ENCODE measurements around the gene SOCS1.

The SOCS1 gene

DNA sequence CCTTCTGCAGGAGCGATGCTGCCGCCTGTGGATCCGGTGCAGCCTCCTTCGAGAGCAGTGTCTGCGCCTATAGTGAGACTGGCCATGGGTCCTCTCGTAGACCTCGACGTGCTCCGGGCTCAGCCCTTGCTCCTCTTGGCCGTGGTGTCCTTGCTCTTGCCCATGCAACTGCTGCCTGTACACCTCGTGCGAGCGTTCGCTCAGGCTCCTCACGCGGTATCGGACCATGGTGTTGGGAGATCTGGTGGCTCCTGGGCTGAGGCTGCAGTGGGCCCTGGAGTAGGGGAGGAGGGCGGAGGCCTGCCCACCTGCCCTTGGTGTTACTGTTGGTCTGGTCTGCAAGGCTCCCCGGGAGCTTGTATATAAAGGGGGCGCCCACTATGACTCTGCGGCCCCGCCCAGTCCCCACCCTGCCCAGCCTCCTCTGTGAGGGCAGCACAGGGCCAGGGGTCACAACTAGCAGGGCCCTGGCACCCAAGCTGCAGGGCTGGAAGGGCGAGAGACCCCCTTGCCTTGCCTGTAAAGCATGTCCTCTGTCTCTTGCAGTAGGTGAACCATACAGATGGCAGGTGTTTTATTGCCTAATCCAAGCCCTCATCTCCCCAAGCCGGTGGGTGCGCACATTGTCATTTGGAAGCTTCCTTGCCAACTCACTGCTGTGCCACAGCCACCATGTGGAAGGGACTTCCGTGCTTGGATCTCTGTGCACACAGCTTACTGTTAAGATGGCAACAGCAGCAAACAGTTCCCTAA is 20.3 kb upstream of the SOCS1 start, which contains the start of gene PRM2:
TSS of gene PRM2 (minus strand) at position 338 of the 753 bp plus-strand sequence. CDS start at position 228, 110 bp downstream.
- Mint-ChIP-seq H3K4me1 (peaks cover 4% of the 10 kb centered on the region), H3K27me3 (peaks cover 2% of the 10 kb centered on the region), H3K36me3 (no peaks in the 10 kb centered on the region), H3K9me3 (no peaks in the 10 kb centered on the region), H3K4me3 (no peak within 1 kb of the TSS), H3K27ac (no peak within 1 kb of the TSS)
- DNase-seq (ENCODE audit: low spot score in 2 of 2) (no peak), ATAC-seq (ENCODE audit: low read depth) (no peak)

GRCh38 chr16:11274964-11275363 is 19.0 kb upstream of the SOCS1 start:
- peaks cover 2% of the 10 kb centered on the region for H3K27me3 Mint-ChIP-seq
- ATAC-seq (ENCODE audit: low read depth), result no peak

GRCh38 chr16:11273721-11274324 is 17.8 kb upstream of the SOCS1 start:
- no peaks in the 10 kb centered on the region for H3K36me3 Mint-ChIP-seq
- peaks cover 2% of the 10 kb centered on the region for H3K27me3 Mint-ChIP-seq
- no peaks in the 10 kb centered on the region for H3K9me3 Mint-ChIP-seq
- DNase-seq (ENCODE audit: low spot score in 2 of 2) (no peak), ATAC-seq (ENCODE audit: low read depth) (no peak)
- no peaks in the 10 kb centered on the region for H3K4me1 Mint-ChIP-seq
- H3K27ac Mint-ChIP-seq, result no peak overlapping the region
- no peak overlapping the region for H3K4me3 Mint-ChIP-seq

More at GRCh38 chr16:11274964-11275363, 19.0 kb upstream of the SOCS1 start:
- H3K9me3 Mint-ChIP-seq, result no peaks in the 10 kb centered on the region
- no peaks in the 10 kb centered on the region for H3K36me3 Mint-ChIP-seq
- peaks cover 4% of the 10 kb centered on the region for H3K4me1 Mint-ChIP-seq
- H3K27ac Mint-ChIP-seq, result no peak overlapping the region
- no peak overlapping the region for H3K4me3 Mint-ChIP-seq
- DNase-seq (ENCODE audit: low spot score in 2 of 2), result no peak

- H3K4me1 Mint-ChIP-seq, result no peaks in the 10 kb centered on the region
- H3K36me3 Mint-ChIP-seq, result no peaks in the 10 kb centered on the region
- ATAC-seq (ENCODE audit: low read depth) (no peak), DNase-seq (ENCODE audit: low spot score in 2 of 2) (no peak)
- H3K27ac Mint-ChIP-seq, result no peak within 1 kb of the TSS
- no peaks in the 10 kb centered on the region for H3K9me3 Mint-ChIP-seq
- peaks cover 2% of the 10 kb centered on the region for H3K27me3 Mint-ChIP-seq
- H3K4me3 Mint-ChIP-seq, result no peak within 1 kb of the TSS
Observed at GRCh38 chr16:11272921-11273720, 17.1 kb upstream of the SOCS1 start, which contains the start of gene PRM3. Gene PRM3 (minus strand): TSS chr16:11273629. CDS start chr16:11273595, 34 bp downstream.

DNA sequence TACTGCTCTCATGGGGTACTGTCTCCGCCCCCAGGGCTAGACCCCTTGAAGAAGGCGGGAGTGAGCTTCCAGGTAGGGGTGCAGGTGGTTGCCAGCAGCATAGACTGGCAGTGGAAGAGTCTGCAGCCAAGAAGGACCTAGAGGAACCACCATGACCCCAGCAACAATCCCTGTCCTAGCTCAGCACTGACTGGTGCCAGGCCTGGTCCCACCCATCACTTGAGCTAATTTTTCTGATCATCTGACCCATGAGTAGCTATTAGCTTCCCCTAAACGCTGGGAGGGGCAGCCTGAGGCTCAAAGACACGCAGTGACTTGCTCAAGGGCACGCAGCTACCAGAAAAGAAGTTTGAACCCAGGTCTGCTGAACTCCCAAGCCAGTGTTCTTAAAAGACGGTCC is 16.5 kb upstream of the SOCS1 start:
- H3K27ac Mint-ChIP-seq, result no peak overlapping the region
- peaks cover 2% of the 10 kb centered on the region for H3K27me3 Mint-ChIP-seq
- no peak for ATAC-seq (ENCODE audit: low read depth)

DNA sequence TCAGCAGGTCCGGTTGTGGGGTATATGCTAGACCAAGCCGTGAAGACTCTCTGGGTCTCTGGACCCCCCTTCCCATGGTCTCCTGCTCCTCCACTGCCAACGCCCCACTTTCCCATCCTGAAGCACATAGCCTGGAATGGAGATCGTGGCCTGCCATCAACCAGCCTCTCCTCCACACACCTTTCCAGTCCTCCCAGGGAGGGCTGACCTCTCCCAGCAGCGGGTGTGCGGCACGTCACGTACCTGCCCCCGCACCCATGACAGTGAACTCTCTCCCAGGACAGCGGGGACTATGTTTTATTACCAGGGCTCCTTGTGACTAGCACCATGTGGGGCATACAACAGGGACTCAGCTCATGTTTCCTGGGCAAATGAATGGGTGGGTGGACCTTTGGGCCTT is 15.6 kb upstream of the SOCS1 start:
- H3K4me3 Mint-ChIP-seq, result no peak overlapping the region
- H3K36me3 Mint-ChIP-seq, result no peaks in the 10 kb centered on the region
- H3K9me3 Mint-ChIP-seq, result no peaks in the 10 kb centered on the region
- no peak for ATAC-seq (ENCODE audit: low read depth)
- peaks cover 2% of the 10 kb centered on the region for H3K27me3 Mint-ChIP-seq
- no peak for DNase-seq (ENCODE audit: low spot score in 2 of 2)
- H3K4me1 Mint-ChIP-seq, result no peaks in the 10 kb centered on the region
- no peak overlapping the region for H3K27ac Mint-ChIP-seq

More for the DNA sequence above, 16.5 kb upstream of the SOCS1 start:
- no peaks in the 10 kb centered on the region for H3K4me1 Mint-ChIP-seq
- no peaks in the 10 kb centered on the region for H3K9me3 Mint-ChIP-seq
- no peak for DNase-seq (ENCODE audit: low spot score in 2 of 2)
- H3K36me3 Mint-ChIP-seq, result no peaks in the 10 kb centered on the region
- no peak overlapping the region for H3K4me3 Mint-ChIP-seq

DNA sequence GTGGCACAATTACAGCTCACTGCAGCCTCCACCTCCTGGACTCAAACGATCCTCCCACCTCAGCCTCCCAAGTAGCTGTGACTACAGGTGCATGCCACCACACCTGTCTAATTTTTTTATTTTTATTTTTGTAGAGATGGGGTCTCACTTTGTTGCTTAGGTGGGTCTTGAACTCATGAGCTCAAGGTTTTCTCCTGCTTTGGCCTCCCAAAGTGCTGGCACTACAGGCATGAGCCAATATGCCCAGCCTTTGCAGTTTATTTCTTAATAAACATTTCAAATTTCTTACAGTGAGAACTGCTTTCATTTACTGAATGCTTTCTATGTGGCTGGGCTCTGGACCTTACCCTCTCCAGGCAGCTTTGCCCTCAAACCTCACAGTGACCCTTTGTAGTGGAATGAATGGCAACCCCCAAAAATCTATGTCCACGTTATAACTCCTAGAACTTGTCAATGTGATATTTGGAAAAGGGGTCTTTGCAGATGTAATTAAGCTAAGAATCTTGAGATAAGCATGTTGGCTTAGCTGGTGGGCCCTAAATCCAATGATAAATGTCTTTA is 14.7 kb upstream of the SOCS1 start:
- Mint-ChIP-seq H3K27ac (no peak overlapping the region), H3K27me3 (peaks cover 2% of the 10 kb centered on the region), H3K9me3 (no peaks in the 10 kb centered on the region), H3K4me1 (no peaks in the 10 kb centered on the region), H3K4me3 (no peak overlapping the region), H3K36me3 (no peaks in the 10 kb centered on the region)
- ATAC-seq (ENCODE audit: low read depth) (no peak), DNase-seq (ENCODE audit: low spot score in 2 of 2) (no peak)

- no peak within 1 kb of the TSS for H3K4me3 Mint-ChIP-seq
Observed at GRCh38 chr16:11268921-11269375, 12.9 kb upstream of the SOCS1 start, which contains the start of gene TNP2. Gene TNP2 (minus strand): TSS chr16:11269325. CDS start chr16:11269262, 63 bp downstream.

GRCh38 chr16:11265124-11265523 is 9.1 kb upstream of the SOCS1 start:
- no peak overlapping the region for H3K27ac Mint-ChIP-seq
- no peak overlapping the region for H3K4me3 Mint-ChIP-seq
- ATAC-seq (ENCODE audit: low read depth) (no peak), DNase-seq (ENCODE audit: low spot score in 2 of 2) (no peak)
- no peaks in the 10 kb centered on the region for H3K9me3 Mint-ChIP-seq
- no peaks in the 10 kb centered on the region for H3K27me3 Mint-ChIP-seq
- no peaks in the 10 kb centered on the region for H3K36me3 Mint-ChIP-seq
- peaks cover 16% of the 10 kb centered on the region for H3K4me1 Mint-ChIP-seq

More at GRCh38 chr16:11268921-11269375, 12.9 kb upstream of the SOCS1 start, which contains the start of gene TNP2:
- Mint-ChIP-seq H3K9me3 (no peaks in the 10 kb centered on the region), H3K4me1 (peaks cover 6% of the 10 kb centered on the region), H3K27me3 (no peaks in the 10 kb centered on the region), H3K27ac (no peak within 1 kb of the TSS), H3K36me3 (no peaks in the 10 kb centered on the region)
- no peak for ATAC-seq (ENCODE audit: low read depth)
- DNase-seq (ENCODE audit: low spot score in 2 of 2), result no peak

- peaks cover 19% of the 10 kb centered on the region for H3K4me1 Mint-ChIP-seq
- no peaks in the 10 kb centered on the region for H3K36me3 Mint-ChIP-seq
- no peak for DNase-seq (ENCODE audit: low spot score in 2 of 2)
- no peak overlapping the region for H3K27ac Mint-ChIP-seq
- H3K4me3 Mint-ChIP-seq, result no peak overlapping the region
- ATAC-seq (ENCODE audit: low read depth), result peak; percentile 66
- no peaks in the 10 kb centered on the region for H3K27me3 Mint-ChIP-seq
- no peaks in the 10 kb centered on the region for H3K9me3 Mint-ChIP-seq
Observed at GRCh38 chr16:11264155-11264832, 8.3 kb upstream of the SOCS1 start.

DNA sequence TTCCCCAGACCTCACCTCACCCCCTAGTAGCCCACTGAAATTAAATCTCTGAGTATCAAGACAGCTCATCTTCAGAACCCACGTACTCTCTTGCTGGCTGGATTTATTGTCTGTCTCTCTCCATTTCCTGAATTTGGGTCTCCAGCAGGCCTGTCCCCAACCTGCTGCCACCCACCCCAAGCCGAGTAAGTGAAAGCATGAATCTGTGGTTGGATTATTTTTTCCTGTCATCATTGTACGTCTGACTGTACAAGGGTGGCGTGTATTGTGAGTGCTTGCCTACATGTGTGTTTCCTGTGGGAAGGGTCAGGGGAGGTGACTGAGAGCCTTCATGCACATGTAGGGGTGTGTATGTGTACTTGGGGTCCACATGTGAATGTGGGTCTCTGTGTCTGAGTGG is 7.7 kb upstream of the SOCS1 start:
- Mint-ChIP-seq H3K27ac (no peak overlapping the region), H3K4me3 (no peak overlapping the region), H3K9me3 (no peaks in the 10 kb centered on the region), H3K36me3 (no peaks in the 10 kb centered on the region), H3K4me1 (peaks cover 23% of the 10 kb centered on the region), H3K27me3 (no peaks in the 10 kb centered on the region)
- no peak for DNase-seq (ENCODE audit: low spot score in 2 of 2)
- ATAC-seq (ENCODE audit: low read depth), result peak; percentile 24

- H3K4me1 Mint-ChIP-seq, result peaks cover 28% of the 10 kb centered on the region
- no peaks in the 10 kb centered on the region for H3K36me3 Mint-ChIP-seq
- no peak for DNase-seq (ENCODE audit: low spot score in 2 of 2)
- H3K9me3 Mint-ChIP-seq, result no peaks in the 10 kb centered on the region
- ATAC-seq (ENCODE audit: low read depth), result no peak
- no peak overlapping the region for H3K4me3 Mint-ChIP-seq
- no peak overlapping the region for H3K27ac Mint-ChIP-seq
- no peaks in the 10 kb centered on the region for H3K27me3 Mint-ChIP-seq
Observed at GRCh38 chr16:11262915-11263314, 6.9 kb upstream of the SOCS1 start.

GRCh38 chr16:11260596-11260966 is 4.6 kb upstream of the SOCS1 start:
- H3K36me3 Mint-ChIP-seq, result no peaks in the 10 kb centered on the region
- H3K4me3 Mint-ChIP-seq, result no peak overlapping the region
- H3K27me3 Mint-ChIP-seq, result no peaks in the 10 kb centered on the region
- no peak for ATAC-seq (ENCODE audit: low read depth)
- H3K9me3 Mint-ChIP-seq, result no peaks in the 10 kb centered on the region
- DNase-seq (ENCODE audit: low spot score in 2 of 2), result no peak
- H3K27ac Mint-ChIP-seq, result no peak overlapping the region
- peaks cover 35% of the 10 kb centered on the region for H3K4me1 Mint-ChIP-seq

Measured in memory B cell (primary cell).